Measurements from ENCODE around the gene CTAG1A.
A peak's percentile ranks its signal among the peaks of the same experiment; 100 is the strongest.
"Not testable (repeated sequence)": the region's sequence is repeated elsewhere in the genome, so short reads cannot be mapped to it uniquely, and the experiment has no call there.

CTAG1A gene

DNA sequence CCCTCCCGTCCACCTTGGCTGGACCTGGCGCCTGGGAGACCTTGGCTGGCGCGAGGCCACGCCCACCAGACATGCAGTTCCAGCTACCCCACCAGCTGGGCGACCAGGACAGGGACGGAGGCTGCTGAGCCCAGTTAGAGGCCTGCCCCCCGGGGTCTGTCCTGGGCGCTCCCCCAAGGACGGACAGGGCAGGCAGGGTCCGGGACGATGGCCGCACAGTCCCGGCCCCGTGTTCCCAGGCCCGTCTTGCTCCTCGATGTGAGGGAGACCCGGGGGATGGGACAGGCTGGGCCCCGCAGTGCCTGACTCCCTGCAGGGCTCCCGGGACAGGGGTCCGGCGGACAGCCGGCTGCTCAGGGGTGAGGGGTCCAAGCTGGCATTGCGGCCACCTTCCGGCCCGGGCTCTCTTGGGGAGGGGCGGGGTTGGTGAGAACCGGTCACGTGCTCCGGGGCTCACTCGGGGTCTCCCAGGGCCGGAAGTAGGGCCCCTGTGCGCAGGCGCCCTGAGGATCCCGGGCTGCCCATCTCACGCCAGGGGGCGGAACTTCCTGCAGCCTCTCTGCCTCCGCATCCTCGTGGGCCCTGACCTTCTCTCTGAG, at the start of gene CTAG1A:
CTAG1A (plus strand) TSS at position 549 of the 599 bp plus-strand sequence. CDS start 74 bp downstream, outside the sequence.
- not testable (repeated sequence) for DNase-seq (ENCODE audit: low read depth, low spot score)

DNA sequence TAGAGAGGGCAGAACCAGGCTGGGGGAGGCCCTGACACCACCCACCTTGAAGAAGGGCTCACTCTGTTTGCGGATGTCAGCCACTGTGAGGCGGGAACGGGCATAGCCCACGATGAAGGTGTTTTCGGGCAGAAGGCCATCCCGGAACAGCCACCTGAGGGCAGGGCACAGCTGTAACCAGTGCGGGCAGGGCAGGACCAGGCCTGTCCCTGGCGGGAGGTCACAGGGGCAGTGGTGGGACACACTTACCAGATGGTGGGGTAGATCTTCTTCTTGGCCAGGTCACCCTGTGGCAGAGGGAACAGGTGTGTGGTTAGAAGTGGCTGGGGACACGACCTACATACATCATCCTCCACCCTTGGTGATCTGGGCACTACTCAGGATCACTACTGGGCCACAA, 49.0 kb upstream of the CTAG1A start:
- DNase-seq (ENCODE audit: low read depth, low spot score) = no peak

DNA sequence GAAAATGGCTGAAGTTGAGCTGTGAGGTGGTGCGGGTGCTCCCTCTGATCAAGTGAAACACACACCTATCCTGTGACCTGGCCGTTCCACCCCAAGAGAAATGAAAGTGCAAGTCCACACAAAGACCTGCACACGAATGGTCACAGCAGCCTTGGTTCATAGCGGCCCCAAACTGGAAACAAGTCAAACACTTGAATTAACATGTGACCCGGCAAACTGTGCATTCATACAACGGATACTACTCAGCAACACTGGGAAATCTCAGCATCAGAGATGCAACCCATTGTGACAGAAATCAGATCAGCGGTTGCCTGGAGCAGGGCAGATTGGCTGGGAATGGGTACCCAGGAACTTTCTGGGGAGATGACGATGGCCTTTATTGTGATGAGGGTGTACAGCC, 45.9 kb upstream of the CTAG1A start:
- no peak for DNase-seq (ENCODE audit: low read depth, low spot score)

DNA sequence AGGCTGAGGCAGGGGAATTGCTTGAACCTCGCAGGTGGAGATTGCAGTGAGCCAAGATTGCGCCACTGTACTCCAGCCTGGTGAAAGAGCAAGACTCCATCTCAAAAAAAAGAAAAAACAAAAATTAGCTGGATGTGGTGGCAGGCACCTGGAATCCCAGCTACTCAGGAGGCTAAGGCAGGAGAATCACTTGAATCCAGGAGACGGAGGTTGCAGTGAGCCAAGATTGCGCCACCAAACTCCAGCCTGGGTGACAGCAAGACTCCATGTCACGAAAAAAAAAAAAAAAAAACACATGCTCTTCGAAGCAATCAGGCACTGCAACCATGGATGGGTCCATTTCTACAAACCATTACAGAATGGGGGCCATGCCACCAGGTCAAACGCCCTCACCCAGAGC, 44.6 kb upstream of the CTAG1A start:
- DNase-seq (ENCODE audit: low read depth, low spot score) = not testable (repeated sequence)

DNA sequence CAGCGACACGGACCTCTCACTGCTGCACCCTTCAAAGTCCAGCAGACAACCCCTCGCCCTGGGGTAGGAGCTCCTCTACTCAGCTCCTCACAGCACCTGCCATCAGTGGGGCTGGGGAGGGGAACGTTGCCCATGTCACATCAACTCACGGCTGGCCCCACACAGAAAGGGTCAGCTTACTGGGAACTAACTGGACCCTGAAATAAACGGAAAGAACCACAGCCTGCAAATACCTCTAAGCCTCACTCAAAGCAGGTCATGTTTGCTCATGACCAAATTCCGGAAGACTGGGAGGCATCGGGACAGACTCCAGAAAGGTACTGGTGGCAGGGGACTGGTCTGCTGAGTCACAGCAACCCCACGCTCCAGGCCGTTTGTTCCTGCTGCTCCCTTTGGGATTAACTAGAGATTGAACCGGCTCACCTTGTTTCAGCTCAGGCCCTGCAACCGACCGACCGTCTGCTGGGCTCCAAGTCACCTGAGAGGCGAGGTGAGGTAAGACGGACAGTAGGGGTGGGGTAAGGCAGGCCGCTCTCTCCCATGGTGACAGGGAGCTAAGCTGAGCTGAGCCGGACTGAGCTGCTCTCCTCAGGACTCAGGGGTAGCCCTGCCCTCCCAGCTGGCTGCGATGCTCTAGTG, 43.9 kb upstream of the CTAG1A start:
- DNase-seq (ENCODE audit: low read depth, low spot score) = peak; percentile 50

DNA sequence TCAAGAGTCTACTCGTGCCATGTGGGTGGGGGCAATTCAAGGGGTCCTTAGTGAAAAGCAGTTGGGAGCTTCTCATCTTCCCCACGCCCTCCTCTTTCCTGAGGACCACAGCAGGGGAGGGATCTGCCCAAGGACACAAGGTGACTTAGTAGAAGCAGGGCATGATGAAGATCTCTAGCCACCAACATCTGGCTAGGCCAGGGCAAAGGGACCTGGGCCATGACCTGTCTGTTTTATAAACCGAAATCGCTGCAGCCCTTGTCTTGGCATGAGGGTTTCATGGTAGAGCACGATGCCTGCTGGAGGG, 43.4 kb upstream of the CTAG1A start:
- no peak for DNase-seq (ENCODE audit: low read depth, low spot score)

DNA sequence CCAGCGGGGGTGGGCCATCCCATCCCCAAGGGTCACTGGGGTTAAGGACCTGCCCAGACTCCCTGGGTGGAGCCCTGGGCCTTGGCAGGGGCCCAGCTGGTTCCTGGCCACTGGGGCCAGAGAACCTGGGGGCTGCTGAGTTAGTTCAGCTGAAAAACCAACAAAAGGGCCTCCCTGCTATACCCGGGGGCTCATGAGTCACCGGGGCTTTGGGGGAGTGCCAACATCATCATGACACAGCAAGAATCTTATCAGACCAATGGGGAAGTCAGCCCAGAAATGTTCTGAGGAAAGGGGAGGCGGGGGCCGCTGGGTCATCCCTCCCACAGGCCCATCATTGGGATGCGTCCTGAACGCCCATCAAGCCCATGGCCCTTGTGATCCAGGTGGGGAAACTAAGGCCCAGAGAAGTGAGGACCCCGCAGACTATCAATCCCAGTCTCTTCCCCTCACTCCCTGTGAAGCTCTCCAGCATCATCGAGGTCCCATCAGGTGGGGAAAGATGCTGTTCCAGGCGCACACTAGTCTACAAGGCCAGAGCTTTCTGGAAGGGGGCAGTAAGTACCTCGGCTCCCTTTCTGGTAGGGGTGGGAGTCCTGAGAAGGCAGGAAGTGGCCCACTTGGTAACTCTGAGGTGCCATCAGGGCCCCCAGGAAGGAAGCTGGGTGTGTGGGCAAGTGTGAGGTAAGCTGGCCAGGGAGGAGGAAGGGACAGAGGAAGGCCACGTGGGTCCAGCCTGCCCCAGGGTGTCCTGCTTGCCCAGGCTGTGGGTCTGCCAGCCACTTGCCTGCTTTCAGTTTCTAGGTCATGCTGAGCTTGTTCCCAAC, 42.8 kb upstream of the CTAG1A start:
- DNase-seq (ENCODE audit: low read depth, low spot score) = peak; percentile 92

DNA sequence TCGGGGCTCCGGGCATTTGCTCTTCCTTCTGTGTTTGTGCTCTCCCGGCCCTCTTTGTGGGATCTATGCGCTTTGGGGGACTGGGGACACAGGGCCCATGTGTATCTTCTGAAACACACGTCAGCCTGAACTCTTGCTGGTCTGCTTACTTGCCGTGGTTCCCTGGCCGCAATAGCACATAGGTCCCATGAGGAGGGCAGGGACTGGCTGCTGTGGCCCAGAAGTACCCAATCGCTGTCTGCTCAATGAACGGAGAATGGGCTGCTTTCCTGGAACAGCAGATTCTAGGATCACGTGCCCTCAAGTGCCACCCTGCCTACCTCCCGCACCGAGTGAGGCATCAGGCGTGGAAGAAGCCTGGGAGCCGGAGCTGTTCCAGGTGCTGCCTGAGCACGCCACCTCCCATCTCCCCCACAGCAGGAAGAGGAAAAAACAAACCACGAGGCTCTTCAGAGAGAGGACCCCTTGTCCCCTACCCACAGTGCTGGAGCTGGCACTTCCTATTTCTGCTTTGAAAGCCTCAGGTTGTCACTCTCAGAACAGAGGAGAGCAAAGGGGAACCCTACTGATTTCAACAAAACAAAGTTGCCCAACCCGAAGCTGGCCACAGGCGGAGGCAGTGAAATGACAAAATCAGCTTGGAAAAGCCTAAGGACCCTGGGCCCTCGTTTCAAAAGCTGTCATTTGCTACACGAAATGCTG, 42.1 kb upstream of the CTAG1A start:
- DNase-seq (ENCODE audit: low read depth, low spot score) = no peak

- DNase-seq (ENCODE audit: low read depth, low spot score) = no peak
Measured at GRCh38 chrX:154545673-154546274, 39.2 kb upstream of the CTAG1A start.

- DNase-seq (ENCODE audit: low read depth, low spot score) = peak; percentile 85
Measured at GRCh38 chrX:154546354-154547244, 38.3 kb upstream of the CTAG1A start, which contains the start of gene G6PD. Gene G6PD (minus strand): TSS chrX:154546846. CDS start chrX:154546155, 691 bp downstream.

- DNase-seq (ENCODE audit: low read depth, low spot score) = peak; percentile 95
Measured at GRCh38 chrX:154547245-154548027, 37.5 kb upstream of the CTAG1A start, which contains the start of gene IKBKG. Gene IKBKG (plus strand): TSS chrX:154547620. CDS start chrX:154552003, 4,383 bp downstream.

GRCh38 chrX:154548028-154548316, 37.0 kb upstream of the CTAG1A start:
- no peak for DNase-seq (ENCODE audit: low read depth, low spot score)

DNA sequence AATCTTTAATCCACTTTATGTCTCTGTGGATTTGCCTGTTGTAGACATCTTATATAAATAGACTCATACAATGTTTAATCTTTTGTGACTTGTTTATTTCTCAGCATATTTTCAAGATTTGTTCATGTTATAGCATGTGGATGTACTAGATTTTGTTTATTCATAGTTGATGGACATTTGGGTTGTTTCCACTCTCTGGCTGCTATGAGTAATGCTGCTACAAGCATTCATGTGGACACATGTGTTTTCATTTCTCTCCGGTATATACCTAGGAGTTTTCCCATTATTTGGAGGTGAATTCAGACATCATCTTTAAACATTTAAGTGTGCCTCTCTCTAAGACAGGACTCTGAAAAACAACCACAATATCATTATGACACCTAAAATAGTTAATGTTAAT, 35.2 kb upstream of the CTAG1A start:
- DNase-seq (ENCODE audit: low read depth, low spot score) = no peak

DNA sequence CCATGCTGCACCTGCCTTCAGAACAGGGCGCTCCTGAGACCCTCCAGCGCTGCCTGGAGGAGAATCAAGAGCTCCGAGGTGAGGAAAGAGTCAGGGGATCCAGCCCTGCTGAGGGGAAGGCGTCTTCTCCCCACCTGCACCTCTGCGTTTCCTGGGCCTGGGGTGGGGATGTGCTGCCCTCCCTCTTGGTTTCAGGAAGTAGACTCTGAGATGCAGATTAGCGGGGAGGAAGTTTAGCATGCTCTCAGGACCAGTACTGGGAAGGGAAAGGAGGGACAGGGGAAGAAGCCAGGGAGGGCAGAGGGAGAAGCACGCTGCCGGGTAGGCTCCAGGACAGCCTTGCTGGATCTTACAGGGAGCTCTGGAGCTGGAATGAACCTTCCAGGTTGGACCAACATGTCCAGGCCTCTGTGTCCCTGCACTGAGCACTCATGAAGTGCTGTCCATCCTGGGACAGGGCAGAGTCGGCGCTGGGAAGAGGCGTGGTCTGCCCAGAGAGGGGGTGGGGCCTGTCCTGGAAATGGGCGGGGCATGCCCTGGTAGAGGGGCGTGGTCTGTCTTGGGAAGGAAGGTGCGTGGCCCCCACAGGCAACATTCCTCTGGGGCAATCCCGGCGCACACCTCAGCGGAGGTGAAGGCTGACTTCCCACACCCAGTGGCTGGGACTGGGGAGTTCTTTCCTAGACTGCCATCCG, 32.7 kb upstream of the CTAG1A start:
- not testable (repeated sequence) for DNase-seq (ENCODE audit: low read depth, low spot score)

DNA sequence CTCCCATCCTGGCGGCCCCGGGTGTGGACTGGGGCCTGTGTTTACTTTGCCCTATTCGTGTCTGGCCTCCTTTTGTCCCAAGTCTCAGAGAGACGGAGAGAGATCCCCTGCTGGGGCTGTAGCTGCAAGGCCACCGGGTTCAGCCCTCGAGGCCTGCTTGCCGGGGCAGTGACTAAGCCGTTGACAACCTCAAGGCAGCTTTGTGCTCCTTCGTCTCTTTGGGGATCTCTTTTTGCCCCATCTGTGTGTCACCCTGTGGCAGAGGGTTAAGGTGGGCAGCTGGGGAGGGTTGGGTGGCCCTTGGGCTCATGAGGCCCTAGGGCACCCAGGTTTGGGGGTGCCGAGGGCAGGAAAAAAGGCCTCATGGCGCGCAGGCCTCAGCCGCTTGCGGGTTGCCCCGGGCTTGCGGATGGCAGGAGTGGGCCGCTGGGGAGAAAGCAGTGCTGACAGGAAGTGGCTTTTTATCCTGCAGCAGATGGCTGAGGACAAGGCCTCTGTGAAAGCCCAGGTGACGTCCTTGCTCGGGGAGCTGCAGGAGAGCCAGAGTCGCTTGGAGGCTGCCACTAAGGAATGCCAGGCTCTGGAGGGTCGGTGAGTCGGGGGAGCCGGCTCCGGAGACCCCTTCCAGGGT, 26.8 kb upstream of the CTAG1A start:
- DNase-seq (ENCODE audit: low read depth, low spot score) = not testable (repeated sequence)

- DNase-seq (ENCODE audit: low read depth, low spot score) = not testable (repeated sequence)
Measured at GRCh38 chrX:154558896-154559295, 26.0 kb upstream of the CTAG1A start.

- not testable (repeated sequence) for DNase-seq (ENCODE audit: low read depth, low spot score)
Measured at GRCh38 chrX:154560326-154560725, 24.6 kb upstream of the CTAG1A start.

GRCh38 chrX:154562295-154562694, 22.6 kb upstream of the CTAG1A start:
- not testable (repeated sequence) for DNase-seq (ENCODE audit: low read depth, low spot score)

DNA sequence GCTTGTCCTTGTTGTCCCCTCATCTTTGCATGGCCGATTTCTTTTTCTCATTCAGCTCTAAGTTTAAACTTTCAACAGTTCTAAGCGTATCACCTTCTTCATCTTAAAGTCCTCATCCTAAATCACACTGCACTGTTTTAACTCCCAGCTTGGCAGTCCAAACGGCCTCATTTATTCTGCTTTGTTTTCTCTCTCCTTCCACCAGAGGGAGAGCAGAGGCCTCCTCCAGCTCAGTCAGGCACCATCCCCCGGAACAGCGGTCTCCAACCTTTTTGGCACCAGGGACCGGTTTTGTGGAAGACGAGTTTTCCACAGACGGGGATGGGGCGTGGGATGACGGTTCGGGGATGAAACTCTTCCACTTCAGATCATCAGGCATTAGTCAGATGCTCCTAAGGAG, 14.6 kb upstream of the CTAG1A start:
- not testable (repeated sequence) for DNase-seq (ENCODE audit: low read depth, low spot score)

Measured in astrocyte of the hippocampus (primary cell).